ENCODE results near the gene HIC1.

Gene HIC1

GRCh38 chr17:2064980-2065785 is 10.3 kb downstream of the HIC1 start:
- Mint-ChIP-seq H3K4me1 (ENCODE audit: low read depth) (peaks cover 33% of the 10 kb centered on the region), H3K27ac (no peak overlapping the region), H3K4me3 (no peak overlapping the region), H3K9me3 (no peaks in the 10 kb centered on the region), H3K36me3 (ENCODE audit: low read depth) (peaks cover 100% of the 10 kb centered on the region), H3K27me3 (peaks cover 37% of the 10 kb centered on the region)
- intact Hi-C loops (cut with micrococcal nuclease): no loop called here

- Mint-ChIP-seq H3K4me1 (ENCODE audit: low read depth) (peaks cover 34% of the 10 kb centered on the region), H3K36me3 (ENCODE audit: low read depth) (peaks cover 98% of the 10 kb centered on the region), H3K27me3 (peaks cover 30% of the 10 kb centered on the region), H3K4me3 (no peak overlapping the region), H3K9me3 (no peaks in the 10 kb centered on the region), H3K27ac (no peak overlapping the region)
- intact Hi-C loops (cut with micrococcal nuclease): no loop called here
Measured at GRCh38 chr17:2065949-2066400, 11.1 kb downstream of the HIC1 start.

GRCh38 chr17:2067048-2067561 is 12.2 kb downstream of the HIC1 start:
- Mint-ChIP-seq H3K27me3 (peaks cover 24% of the 10 kb centered on the region), H3K36me3 (ENCODE audit: low read depth) (peaks cover 98% of the 10 kb centered on the region), H3K9me3 (no peaks in the 10 kb centered on the region), H3K27ac (no peak overlapping the region), H3K4me3 (no peak overlapping the region), H3K4me1 (ENCODE audit: low read depth) (peaks cover 45% of the 10 kb centered on the region)
- intact Hi-C loops (cut with micrococcal nuclease): no loop called here

- Mint-ChIP-seq H3K27ac (no peak overlapping the region), H3K27me3 (peaks cover 21% of the 10 kb centered on the region), H3K4me1 (ENCODE audit: low read depth) (peaks cover 46% of the 10 kb centered on the region), H3K4me3 (no peak overlapping the region), H3K9me3 (no peaks in the 10 kb centered on the region), H3K36me3 (ENCODE audit: low read depth) (peaks cover 96% of the 10 kb centered on the region)
- intact Hi-C loops (cut with micrococcal nuclease): no loop called here
Measured at GRCh38 chr17:2067608-2068024, 12.7 kb downstream of the HIC1 start.

GRCh38 chr17:2068031-2068518 is 13.2 kb downstream of the HIC1 start:
- Mint-ChIP-seq H3K4me1 (ENCODE audit: low read depth) (peaks cover 43% of the 10 kb centered on the region), H3K9me3 (no peaks in the 10 kb centered on the region), H3K27me3 (peaks cover 19% of the 10 kb centered on the region), H3K27ac (no peak overlapping the region), H3K4me3 (no peak overlapping the region), H3K36me3 (ENCODE audit: low read depth) (peaks cover 92% of the 10 kb centered on the region)
- intact Hi-C loops (cut with micrococcal nuclease): no loop called here

- intact Hi-C loops (cut with micrococcal nuclease): no loop called here
- H3K36me3 Mint-ChIP-seq (ENCODE audit: low read depth): peaks cover 87% of the 10 kb centered on the region
- no peak overlapping the region for H3K4me3 Mint-ChIP-seq
- no peak overlapping the region for H3K27ac Mint-ChIP-seq
- no peaks in the 10 kb centered on the region for H3K9me3 Mint-ChIP-seq
- H3K4me1 Mint-ChIP-seq (ENCODE audit: low read depth): peaks cover 43% of the 10 kb centered on the region
- peaks cover 18% of the 10 kb centered on the region for H3K27me3 Mint-ChIP-seq
Measured at GRCh38 chr17:2068519-2069051, 13.7 kb downstream of the HIC1 start.

- intact Hi-C loops (cut with micrococcal nuclease): no loop called here
- no peaks in the 10 kb centered on the region for H3K9me3 Mint-ChIP-seq
- no peak overlapping the region for H3K27ac Mint-ChIP-seq
- no peak overlapping the region for H3K4me3 Mint-ChIP-seq
- peaks cover 17% of the 10 kb centered on the region for H3K27me3 Mint-ChIP-seq
- peaks cover 34% of the 10 kb centered on the region for H3K4me1 Mint-ChIP-seq (ENCODE audit: low read depth)
- H3K36me3 Mint-ChIP-seq (ENCODE audit: low read depth): peaks cover 71% of the 10 kb centered on the region
Measured at GRCh38 chr17:2070241-2071023, 15.5 kb downstream of the HIC1 start.

- H3K27ac Mint-ChIP-seq: no peak overlapping the region
- H3K4me3 Mint-ChIP-seq: no peak overlapping the region
- peaks cover 68% of the 10 kb centered on the region for H3K36me3 Mint-ChIP-seq (ENCODE audit: low read depth)
- H3K4me1 Mint-ChIP-seq (ENCODE audit: low read depth): peaks cover 40% of the 10 kb centered on the region
- intact Hi-C loops (cut with micrococcal nuclease): no loop called here
- peaks cover 15% of the 10 kb centered on the region for H3K27me3 Mint-ChIP-seq
- no peaks in the 10 kb centered on the region for H3K9me3 Mint-ChIP-seq
Measured at GRCh38 chr17:2071024-2071385, 16.1 kb downstream of the HIC1 start.

- Mint-ChIP-seq H3K36me3 (ENCODE audit: low read depth) (peaks cover 68% of the 10 kb centered on the region), H3K9me3 (no peaks in the 10 kb centered on the region), H3K4me1 (ENCODE audit: low read depth) (peaks cover 46% of the 10 kb centered on the region), H3K27ac (no peak overlapping the region), H3K27me3 (peaks cover 19% of the 10 kb centered on the region), H3K4me3 (no peak overlapping the region)
- intact Hi-C loops (cut with micrococcal nuclease): no loop called here
Measured at GRCh38 chr17:2071455-2072281, 16.8 kb downstream of the HIC1 start.

GRCh38 chr17:2074919-2075318 is 20.0 kb downstream of the HIC1 start:
- H3K27me3 Mint-ChIP-seq: peaks cover 39% of the 10 kb centered on the region
- no peak overlapping the region for H3K4me3 Mint-ChIP-seq
- H3K27ac Mint-ChIP-seq: no peak overlapping the region
- peaks cover 45% of the 10 kb centered on the region for H3K4me1 Mint-ChIP-seq (ENCODE audit: low read depth)
- no peaks in the 10 kb centered on the region for H3K9me3 Mint-ChIP-seq
- intact Hi-C loops (cut with micrococcal nuclease): no loop called here
- peaks cover 68% of the 10 kb centered on the region for H3K36me3 Mint-ChIP-seq (ENCODE audit: low read depth)

- intact Hi-C loops (cut with micrococcal nuclease): no loop called here
- Mint-ChIP-seq H3K4me1 (ENCODE audit: low read depth) (peaks cover 39% of the 10 kb centered on the region), H3K9me3 (no peaks in the 10 kb centered on the region), H3K27me3 (peaks cover 39% of the 10 kb centered on the region), H3K36me3 (ENCODE audit: low read depth) (peaks cover 67% of the 10 kb centered on the region), H3K27ac (no peak overlapping the region), H3K4me3 (no peak overlapping the region)
Measured at GRCh38 chr17:2075336-2076086, 20.6 kb downstream of the HIC1 start.

- Mint-ChIP-seq H3K4me3 (no peak overlapping the region), H3K36me3 (ENCODE audit: low read depth) (peaks cover 66% of the 10 kb centered on the region), H3K27me3 (peaks cover 43% of the 10 kb centered on the region), H3K27ac (no peak overlapping the region), H3K4me1 (ENCODE audit: low read depth) (peaks cover 31% of the 10 kb centered on the region), H3K9me3 (no peaks in the 10 kb centered on the region)
- intact Hi-C loops (cut with micrococcal nuclease): no loop called here
Measured at GRCh38 chr17:2076087-2076984, 21.4 kb downstream of the HIC1 start.

All from dendritic cell treated with granulocyte-macrophage colony-stimulating factor and Interleukin-4, amounts not matched to agents 40 ng/mL and 50 ng/mL, for 4 days (primary cell).